Activated CD4-positive, alpha-beta T cell treated with anti-CD3 and anti-CD28 coated beads, Interleukin-2, amount 50 U/mL, for 1 hour (primary cell): Measurements from ENCODE around the gene UGDH.
"Not testable (repeated sequence)": the region's sequence is repeated elsewhere in the genome, so short reads cannot be mapped to it uniquely, and the experiment has no call there.

ENCODE experiments used
- DNase-seq: peaks from one replicate; pipeline ENCODE4 v3.0.0-alpha.2; 2020

UGDH gene

DNA sequence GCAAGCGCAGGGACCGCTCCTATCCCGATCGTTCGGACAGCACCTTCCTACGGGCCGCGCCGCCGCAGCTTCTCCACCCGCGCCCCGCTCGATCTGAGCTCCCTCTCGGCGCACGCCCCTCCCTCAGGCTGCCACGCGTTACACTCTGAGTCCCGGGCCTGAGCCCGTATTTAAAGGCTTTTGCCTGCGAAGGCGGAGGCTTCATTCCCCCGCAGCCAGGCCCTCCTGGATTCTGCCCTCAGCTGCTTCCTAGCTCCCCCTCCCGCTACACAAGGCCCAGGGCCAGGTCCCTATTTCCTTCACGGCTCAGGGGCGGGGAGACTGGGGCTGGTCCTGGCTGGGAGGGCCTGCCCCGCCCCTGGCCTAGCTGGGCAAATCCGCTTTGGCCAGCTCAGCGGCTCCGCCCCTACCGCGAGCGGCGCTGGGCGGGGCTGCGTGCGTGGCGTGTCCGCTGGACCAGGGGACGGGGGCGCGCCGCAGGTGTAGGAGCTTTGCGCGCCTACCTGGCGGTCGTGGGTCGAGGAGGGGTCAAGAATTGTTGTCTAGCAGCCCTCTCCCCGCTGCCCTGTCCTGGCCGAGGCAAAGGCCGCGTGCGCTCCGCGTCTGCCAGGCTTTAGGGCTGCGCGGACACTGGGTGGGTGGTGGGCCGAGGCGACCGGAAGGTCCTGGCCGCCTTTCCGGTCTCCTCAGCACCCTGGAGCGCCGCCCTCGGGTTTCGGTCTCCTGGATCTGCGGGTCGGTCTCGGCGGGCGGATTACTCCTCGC, at the start of gene UGDH:
Gene UGDH (minus strand): TSS at position 144 of the 765 bp plus-strand sequence. CDS start 5,927 bp downstream, outside the sequence.
- peak; percentile 87 for DNase-seq

DNA sequence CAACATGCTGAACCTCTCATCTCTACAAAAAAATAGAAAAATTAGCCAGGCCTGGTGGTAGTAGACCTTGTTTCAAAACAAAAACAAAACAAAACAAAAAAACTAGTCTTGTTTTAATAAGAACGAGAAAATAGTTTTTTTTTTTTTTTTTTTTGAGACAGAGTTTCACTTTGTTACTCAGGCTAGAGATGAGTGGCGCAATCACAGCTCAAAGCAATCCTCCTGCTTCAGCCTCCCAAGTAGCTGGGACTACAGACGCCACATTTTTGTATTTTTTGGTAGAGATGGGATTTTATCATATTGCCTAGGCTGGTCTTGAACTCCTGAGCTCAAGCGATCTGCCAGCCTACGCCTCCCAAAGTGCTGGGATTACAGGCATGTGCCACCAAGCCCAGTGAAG, 47.7 kb upstream of the UGDH start:
- DNase-seq: no peak

DNA sequence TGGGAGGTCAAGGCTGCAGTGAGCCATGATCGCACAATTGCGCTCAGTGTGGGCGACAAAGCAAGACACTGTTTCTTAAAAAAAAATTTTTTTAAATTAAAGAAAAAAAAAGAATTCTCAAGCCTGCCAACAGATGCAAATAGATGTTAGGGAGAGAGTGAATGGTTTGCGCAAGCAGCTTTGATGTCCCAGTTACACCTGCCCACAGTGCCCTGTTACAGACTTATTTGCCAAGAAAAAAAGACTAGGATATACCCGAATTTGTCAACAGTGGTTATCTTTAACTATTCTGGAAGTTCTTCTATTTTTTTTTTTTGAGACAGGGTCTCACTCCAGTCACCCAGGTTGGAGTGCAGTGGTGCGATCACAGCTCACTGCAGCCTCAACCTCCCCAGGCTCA, 44.3 kb upstream of the UGDH start:
- no peak for DNase-seq

DNA sequence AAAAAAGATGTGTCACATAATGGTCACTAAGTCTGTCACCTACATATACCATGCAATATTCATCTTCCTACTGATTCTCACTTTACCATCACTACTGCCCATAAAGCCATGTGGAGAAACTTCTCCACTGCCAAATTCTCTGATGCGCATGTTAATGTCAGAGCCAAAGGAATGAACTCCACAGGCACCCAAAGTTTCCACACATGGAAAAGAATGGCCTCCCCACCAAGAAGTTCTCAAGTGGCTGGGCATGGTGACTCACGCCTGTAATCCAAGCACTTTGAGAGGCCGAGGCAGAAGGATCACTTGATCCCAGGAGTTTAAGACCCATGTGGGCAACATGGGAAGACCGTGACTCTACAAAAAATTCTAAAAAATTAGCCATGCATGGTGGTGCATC, 43.8 kb upstream of the UGDH start:
- no peak for DNase-seq

DNA sequence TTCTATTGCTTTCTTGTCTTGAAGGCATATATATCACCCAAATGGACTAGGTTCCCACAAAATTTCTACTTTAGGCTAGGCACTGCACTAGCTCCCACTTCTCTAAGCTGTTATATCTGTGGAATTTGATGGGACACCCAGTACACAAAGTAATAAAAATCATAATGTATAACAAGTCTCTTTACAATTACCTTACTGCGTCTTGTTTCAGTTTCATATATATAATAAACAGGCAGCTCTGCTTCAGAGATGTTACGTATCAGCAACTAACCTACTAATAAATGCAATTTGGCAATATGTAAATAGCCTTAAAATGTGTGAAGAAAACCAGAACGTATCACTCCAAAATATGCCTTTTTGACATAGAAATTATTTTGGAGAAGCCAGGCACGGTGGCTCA, 42.0 kb upstream of the UGDH start:
- no peak for DNase-seq

DNA sequence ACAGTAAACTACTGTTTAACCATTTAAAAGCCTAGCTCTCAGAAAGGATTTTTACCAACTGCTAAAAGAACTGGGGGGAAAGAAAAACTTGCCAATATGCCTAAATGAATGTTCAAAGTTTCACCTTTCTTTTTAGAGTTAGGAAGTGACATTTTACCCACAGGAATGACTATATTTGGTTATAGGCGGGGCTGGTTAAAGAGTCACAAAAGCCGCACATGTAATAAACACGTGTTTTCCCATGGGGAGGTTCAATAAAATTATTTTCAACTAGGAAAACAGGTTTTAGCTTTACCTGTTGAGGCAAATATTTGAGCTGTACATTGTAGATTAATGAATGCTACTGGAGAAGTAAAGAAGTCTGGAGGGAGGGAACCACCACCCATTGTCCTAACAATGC, 41.6 kb upstream of the UGDH start:
- DNase-seq: no peak

- DNase-seq: no peak
Measured at GRCh38 chr4:39565878-39566600, 38.8 kb upstream of the UGDH start.

GRCh38 chr4:39563346-39563847, 36.2 kb upstream of the UGDH start:
- no peak for DNase-seq

DNA sequence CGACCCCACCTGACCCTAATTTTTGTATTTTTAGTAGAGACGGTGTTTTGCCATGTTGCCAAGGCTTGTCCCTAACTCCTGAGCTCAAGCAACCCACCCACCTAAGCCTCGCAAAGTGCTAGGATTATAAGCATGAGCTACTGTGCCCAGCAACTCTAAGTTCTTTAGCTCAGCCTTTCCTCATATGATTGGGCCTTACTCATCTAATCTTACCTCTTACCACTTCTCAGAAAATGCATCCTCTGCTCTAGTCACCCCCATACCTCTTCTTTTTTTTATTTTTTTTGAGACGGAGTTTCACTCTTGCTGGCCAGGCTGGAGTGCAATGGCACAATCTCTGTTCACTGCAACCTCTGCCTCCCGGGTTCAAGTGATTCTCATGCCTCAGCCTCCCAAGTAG, 35.6 kb upstream of the UGDH start:
- DNase-seq: no peak

DNA sequence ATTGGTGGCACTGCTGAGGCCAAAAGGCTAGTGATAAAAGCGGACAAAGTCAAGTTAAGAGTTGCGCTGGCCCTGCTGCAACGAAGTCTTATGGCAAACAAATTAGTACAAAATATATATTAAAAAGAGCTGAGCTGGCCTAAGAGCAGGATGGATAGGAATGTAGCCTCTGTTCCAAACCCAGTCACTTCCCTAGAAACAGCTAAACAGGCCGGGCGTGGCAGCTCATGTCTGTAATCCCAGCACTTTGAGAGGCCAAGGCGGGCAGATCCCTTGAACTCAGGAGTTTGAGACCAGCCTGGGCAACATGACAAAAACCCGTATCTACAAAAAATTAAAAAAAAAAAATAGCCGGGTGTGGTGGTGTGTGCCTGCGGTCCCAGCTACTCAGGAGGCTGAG, 32.4 kb upstream of the UGDH start:
- no peak for DNase-seq

- DNase-seq: no peak
Measured at GRCh38 chr4:39555472-39555871, 28.2 kb upstream of the UGDH start.

- DNase-seq: no peak
Measured at GRCh38 chr4:39548425-39549067, 21.3 kb upstream of the UGDH start.

DNA sequence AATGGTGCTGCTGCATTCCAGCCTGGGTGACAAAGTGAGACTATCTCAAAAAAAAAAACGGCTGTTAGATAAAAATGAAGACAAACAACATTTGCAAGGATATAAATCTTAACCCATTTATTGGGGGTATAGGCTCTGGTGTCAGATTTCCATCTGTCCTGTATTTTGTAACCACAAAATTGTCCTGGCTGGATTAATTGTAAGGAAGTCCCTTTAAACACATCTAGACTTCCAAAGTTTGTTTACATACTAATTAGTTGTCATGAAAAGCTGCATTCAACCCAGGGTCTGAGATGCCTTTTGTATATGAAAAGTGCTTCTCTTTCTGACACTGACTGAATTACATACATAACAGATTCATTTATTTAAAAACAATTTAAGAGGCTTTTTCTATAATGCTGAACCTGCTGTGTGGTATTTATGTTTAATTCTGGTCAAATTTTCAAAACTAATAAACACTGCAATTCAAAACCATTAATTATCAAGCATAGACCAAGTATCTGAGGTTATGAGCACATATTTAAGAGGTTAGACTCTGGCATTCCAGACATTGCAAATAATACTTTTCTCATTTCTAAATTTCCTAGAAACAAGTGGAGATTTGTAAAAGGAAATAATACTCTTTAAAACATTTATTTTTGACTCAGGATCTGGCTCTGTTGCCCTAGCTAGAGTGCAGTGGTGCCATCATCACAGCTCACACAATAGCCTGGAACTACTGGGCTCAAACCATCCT, 17.5 kb upstream of the UGDH start:
- DNase-seq: no peak

DNA sequence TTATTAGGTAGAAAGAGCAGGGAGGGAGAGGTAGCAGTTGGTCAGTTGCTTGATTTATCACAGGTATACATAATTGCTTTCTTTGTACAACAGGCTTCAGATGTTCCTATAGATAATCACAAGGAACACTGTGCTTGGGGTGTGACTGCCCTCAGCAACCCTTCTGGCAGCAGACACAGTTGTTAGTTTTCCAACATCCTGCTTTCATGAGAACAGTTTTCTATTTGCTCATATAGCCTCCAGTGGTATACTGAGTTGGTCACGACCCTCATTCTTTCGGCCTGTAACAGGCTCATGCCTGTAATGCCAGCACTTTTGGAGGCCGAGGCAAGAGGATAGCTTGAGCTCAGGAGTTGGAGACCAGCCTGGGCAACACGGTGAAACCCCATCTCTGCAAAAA, 16.8 kb upstream of the UGDH start:
- not testable (repeated sequence) for DNase-seq

GRCh38 chr4:39543034-39543433, 15.8 kb upstream of the UGDH start:
- no peak for DNase-seq

DNA sequence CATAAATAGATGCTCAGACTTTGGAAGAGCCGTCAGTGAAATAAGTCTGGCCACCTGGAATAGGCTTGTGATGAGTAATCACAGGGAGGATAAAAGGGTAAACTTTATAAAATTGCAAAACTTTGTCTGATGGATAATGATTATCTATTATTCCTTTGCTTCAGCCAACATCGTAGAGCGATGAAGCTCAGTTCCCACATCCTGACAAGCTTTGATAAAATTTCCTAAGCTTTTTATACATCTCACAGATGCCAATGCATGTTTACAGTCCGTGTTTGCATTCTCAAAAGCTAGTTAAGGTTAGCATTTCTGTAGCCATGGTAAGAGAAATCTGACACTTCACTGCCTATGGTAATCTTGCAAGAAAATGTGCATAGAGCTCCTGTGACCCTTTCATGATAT, 15.4 kb upstream of the UGDH start:
- DNase-seq: no peak

DNA sequence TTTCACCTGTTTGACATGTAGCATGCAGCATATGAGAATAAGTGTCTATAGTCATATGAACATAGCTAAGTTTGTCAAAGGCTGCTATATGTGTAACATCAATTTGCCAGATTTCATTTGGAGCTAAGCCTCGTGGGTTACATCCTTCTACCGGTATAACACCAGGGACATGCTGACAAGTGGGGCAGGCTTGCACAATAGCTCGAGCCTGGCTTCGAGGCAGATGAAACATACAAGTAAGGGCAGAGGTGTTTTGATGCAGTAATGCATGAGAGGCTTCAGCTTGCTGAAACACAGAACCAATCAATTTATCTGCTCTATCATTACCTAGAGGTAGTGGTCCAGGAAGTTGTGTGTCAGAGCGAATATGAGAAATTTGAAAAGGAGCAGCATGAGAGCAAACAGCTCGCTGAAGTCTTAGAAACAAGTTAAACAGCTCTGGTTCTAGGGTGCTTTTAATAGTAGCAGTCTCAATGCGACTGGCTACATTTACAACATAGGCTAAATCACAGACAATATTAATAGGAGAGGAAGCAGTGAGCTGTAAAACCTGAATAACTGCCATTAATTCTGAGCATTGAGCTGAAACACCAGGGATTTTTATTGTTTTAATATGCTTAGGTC, 14.9 kb upstream of the UGDH start:
- no peak for DNase-seq

GRCh38 chr4:39539089-39539611, 11.9 kb upstream of the UGDH start:
- no peak for DNase-seq

DNA sequence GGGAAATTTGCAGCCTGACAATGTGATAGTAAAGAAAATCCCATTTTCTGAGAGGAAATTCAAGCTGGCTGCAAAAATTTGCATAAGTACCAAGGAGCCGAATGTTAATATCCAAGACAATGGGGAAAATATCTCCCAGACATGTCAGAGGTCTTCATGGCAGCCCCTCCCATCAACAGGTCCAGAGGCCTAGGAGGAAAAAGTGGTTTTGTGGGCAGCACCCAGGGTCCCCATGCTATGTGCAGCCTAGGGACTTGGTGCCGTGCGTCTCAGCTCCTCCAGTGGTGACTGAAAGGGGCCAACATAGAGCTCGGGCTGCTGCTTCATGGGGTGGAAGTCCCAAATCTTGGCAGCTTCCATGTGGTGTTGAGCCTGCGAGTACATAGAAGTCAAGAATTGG, 6.3 kb upstream of the UGDH start:
- no peak for DNase-seq

DNA sequence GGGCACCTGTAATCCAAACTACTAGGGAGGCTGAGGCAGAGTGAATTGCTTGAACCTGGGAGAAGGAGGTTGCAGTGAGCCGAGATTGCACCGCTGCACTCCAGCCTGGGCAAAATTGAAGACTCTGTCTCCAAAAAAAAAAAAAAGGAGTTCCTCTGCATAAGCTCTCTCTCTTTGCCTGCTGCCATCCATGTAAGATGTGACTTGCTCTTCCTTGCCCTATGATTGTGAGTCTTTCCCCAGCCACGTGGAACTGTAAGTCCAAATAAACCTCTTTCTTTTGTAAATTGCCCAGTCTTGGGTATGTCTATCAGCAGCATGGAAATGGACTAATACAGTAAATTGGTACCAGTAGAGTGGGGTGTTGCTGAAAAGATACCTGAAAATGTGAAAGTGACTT, 5.0 kb upstream of the UGDH start:
- DNase-seq: not testable (repeated sequence)

DNA sequence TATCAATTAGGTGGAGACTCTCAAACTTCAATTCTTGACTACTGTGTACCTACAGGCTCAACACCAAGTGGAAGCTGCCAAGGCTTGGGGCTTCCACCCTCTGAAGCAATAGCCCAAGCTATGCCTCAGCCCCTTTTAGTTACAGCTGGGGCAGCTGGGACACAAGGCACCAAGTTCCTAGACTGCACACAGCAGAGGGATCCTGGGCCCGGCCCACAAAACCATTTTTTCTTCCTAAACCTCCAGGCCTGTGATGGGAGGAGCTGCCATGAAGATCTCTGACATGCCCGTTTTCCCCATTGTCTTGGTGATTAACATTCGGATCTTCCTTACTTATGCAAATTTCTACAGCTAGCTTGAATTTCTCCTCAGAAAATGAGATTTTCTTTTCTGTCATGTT, 3.4 kb upstream of the UGDH start:
- no peak for DNase-seq

GRCh38 chr4:39529534-39529933, 2.3 kb upstream of the UGDH start:
- DNase-seq: no peak
